HCT116 (cell line): ENCODE measurements around the gene PRKN.

Experiments used
- CBX3 ChIP-seq: IDR thresholded peaks from 2 replicates; pipeline ENCODE4 v1.6.1; 2012; ENCODE audit warnings: low read depth
- ELF1 ChIP-seq: IDR thresholded peaks from 2 replicates; pipeline ENCODE4 v1.6.1; 2012; ENCODE audit warnings: low read depth, borderline replicate concordance
- EZH2 ChIP-seq: fragments of 200-600 bp; sonication (generic); IDR thresholded peaks from 2 replicates; pipeline ENCODE4 v1.6.1; 2017; ENCODE audit warnings: antibody characterized with exemption, mixed run types
- JUND ChIP-seq: IDR thresholded peaks from 2 replicates; pipeline ENCODE4 v1.6.1; 2012
- POLR2A ChIP-seq: IDR thresholded peaks from 2 replicates; pipeline ENCODE4 v1.7.0; 2011; ENCODE audit warnings: borderline replicate concordance; ENCODE audit not compliant: insufficient read depth, insufficient read length; ENCODE audit errors: extremely low read depth
- POLR2AphosphoS5 ChIP-seq: IDR thresholded peaks from 2 replicates; pipeline ENCODE4 v1.6.1; 2011; ENCODE audit warnings: mild to moderate bottlenecking, low read depth, low read length, moderate library complexity
- RAD21 ChIP-seq: IDR thresholded peaks from 2 replicates; pipeline ENCODE4 v1.6.1; 2012; ENCODE audit warnings: low read depth, mild to moderate bottlenecking
- SIN3A ChIP-seq: IDR thresholded peaks from 2 replicates; pipeline ENCODE4 v1.6.1; 2012; ENCODE audit warnings: low read depth
- YY1 ChIP-seq: IDR thresholded peaks from 2 replicates; pipeline ENCODE4 v1.6.1; 2011; ENCODE audit warnings: low read length, low read depth, moderate library complexity, mild to moderate bottlenecking; ENCODE audit not compliant: insufficient replicate concordance; ENCODE audit errors: extremely low read depth
- ZNF274 ChIP-seq: fragments of 200-500 bp; sonication (Bioruptor generic); IDR thresholded peaks from 2 replicates; pipeline ENCODE4 v1.6.1; 2014; ENCODE audit warnings: mild to moderate bottlenecking, low read depth, low read length, inconsistent platforms
- TF ChIP-seq, protein P1 (sequence below): IDR thresholded peaks from 2 replicates; pipeline ENCODE4 v1.6.1; 2011; ENCODE audit warnings: mild to moderate bottlenecking, low read length, moderate library complexity; ENCODE audit not compliant: insufficient replicate concordance; ENCODE audit errors: extremely low read depth
- TF ChIP-seq, protein P2 (sequence below), 3 experiments: fragments of 200-600 bp in 1 of 3; sonication (generic) in 1 of 3; IDR thresholded peaks in 2 of 3; conservative IDR thresholded peaks in 1 of 3; 2 replicates each; pipeline ENCODE4 v1.5.1; 2012 to 2017; ENCODE audit warnings: low read depth in 2 of 3, low read length in 2 of 3, antibody characterized with exemption in 1 of 3, borderline replicate concordance in 1 of 3, control low read depth in 1 of 3, mild to moderate bottlenecking in 1 of 3, mixed read lengths in 1 of 3, mixed run types in 1 of 3, moderate library complexity in 1 of 3; ENCODE audit not compliant: insufficient read depth in 1 of 3
- TF ChIP-seq, protein P3 (sequence below): IDR thresholded peaks from 2 replicates; pipeline ENCODE4 v1.6.1; 2012

DNA sequence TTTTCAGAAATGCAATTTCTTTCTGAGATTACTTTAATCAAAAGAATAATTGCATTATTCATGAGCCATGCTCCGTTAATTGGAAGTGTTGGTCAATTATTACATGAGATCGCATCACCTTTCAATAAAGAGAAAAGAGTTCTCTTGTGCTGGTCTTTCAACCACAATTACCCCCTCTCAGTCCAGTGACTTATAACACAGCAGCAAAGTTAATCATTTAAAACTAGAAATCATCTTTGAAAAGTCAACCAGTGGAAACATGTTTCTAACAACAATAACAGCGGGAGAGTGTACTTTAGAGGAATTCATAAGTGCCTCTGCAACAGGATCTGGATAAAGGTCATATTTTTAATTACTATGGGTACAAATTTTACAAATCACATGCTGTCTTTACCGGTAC is 1069.4 kb downstream of the PRKN start:
- TF ChIP-seq, protein P1, sequence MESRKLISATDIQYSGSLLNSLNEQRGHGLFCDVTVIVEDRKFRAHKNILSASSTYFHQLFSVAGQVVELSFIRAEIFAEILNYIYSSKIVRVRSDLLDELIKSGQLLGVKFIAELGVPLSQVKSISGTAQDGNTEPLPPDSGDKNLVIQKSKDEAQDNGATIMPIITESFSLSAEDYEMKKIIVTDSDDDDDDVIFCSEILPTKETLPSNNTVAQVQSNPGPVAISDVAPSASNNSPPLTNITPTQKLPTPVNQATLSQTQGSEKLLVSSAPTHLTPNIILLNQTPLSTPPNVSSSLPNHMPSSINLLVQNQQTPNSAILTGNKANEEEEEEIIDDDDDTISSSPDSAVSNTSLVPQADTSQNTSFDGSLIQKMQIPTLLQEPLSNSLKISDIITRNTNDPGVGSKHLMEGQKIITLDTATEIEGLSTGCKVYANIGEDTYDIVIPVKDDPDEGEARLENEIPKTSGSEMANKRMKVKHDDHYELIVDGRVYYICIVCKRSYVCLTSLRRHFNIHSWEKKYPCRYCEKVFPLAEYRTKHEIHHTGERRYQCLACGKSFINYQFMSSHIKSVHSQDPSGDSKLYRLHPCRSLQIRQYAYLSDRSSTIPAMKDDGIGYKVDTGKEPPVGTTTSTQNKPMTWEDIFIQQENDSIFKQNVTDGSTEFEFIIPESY, result no peak
- TF ChIP-seq RAD21 (no peak), SIN3A (no peak), POLR2A (no peak), ZNF274 (no peak), JUND (no peak), YY1 (no peak), EZH2 (no peak), ELF1 (no peak), CBX3 (no peak), POLR2AphosphoS5 (no peak)
- TF ChIP-seq, protein P2, sequence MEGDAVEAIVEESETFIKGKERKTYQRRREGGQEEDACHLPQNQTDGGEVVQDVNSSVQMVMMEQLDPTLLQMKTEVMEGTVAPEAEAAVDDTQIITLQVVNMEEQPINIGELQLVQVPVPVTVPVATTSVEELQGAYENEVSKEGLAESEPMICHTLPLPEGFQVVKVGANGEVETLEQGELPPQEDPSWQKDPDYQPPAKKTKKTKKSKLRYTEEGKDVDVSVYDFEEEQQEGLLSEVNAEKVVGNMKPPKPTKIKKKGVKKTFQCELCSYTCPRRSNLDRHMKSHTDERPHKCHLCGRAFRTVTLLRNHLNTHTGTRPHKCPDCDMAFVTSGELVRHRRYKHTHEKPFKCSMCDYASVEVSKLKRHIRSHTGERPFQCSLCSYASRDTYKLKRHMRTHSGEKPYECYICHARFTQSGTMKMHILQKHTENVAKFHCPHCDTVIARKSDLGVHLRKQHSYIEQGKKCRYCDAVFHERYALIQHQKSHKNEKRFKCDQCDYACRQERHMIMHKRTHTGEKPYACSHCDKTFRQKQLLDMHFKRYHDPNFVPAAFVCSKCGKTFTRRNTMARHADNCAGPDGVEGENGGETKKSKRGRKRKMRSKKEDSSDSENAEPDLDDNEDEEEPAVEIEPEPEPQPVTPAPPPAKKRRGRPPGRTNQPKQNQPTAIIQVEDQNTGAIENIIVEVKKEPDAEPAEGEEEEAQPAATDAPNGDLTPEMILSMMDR (IDR thresholded peaks at IDR 0.05 in 2 of 3, conservative IDR thresholded peaks at IDR 0.05 in 1 of 3; ENCODE audit: borderline replicate concordance in 1 of 3, insufficient read depth in 1 of 3, low read depth in 2 of 3, low read length in 2 of 3), result no peak
- TF ChIP-seq, protein P3, sequence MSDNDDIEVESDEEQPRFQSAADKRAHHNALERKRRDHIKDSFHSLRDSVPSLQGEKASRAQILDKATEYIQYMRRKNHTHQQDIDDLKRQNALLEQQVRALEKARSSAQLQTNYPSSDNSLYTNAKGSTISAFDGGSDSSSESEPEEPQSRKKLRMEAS, result no peak
